Stimulated activated naive CD8-positive, alpha-beta T cell treated with anti-CD3 and anti-CD28 coated beads, Interleukin-15, Interleukin-2, amounts not matched to agents 100 ng/mL and 50 ng/mL, for 24 hours (primary cell): Measurements from ENCODE around the gene SDR9C7.
"Not testable (repeated sequence)": the region's sequence is repeated elsewhere in the genome, so short reads cannot be mapped to it uniquely, and the experiment has no call there.

Source experiments
- H3K27ac Mint-ChIP-seq: one replicate; pipeline ENCODE4 v1.8.0; 2021; ENCODE audit warnings: mild to moderate bottlenecking, mixed read lengths
- H3K27me3 Mint-ChIP-seq: one replicate; pipeline ENCODE4 v1.8.0; 2021; ENCODE audit warnings: mixed read lengths
- H3K36me3 Mint-ChIP-seq: one replicate; pipeline ENCODE4 v1.8.0; 2021; ENCODE audit warnings: low read depth, mixed read lengths
- H3K4me1 Mint-ChIP-seq: one replicate; pipeline ENCODE4 v1.8.0; 2021; ENCODE audit warnings: low read depth, mixed read lengths
- H3K4me3 Mint-ChIP-seq: one replicate; pipeline ENCODE4 v1.8.0; 2021; ENCODE audit warnings: mild to moderate bottlenecking, mixed read lengths
- H3K9me3 Mint-ChIP-seq: one replicate; pipeline ENCODE4 v1.8.0; 2021; ENCODE audit warnings: mixed read lengths

The SDR9C7 gene

DNA sequence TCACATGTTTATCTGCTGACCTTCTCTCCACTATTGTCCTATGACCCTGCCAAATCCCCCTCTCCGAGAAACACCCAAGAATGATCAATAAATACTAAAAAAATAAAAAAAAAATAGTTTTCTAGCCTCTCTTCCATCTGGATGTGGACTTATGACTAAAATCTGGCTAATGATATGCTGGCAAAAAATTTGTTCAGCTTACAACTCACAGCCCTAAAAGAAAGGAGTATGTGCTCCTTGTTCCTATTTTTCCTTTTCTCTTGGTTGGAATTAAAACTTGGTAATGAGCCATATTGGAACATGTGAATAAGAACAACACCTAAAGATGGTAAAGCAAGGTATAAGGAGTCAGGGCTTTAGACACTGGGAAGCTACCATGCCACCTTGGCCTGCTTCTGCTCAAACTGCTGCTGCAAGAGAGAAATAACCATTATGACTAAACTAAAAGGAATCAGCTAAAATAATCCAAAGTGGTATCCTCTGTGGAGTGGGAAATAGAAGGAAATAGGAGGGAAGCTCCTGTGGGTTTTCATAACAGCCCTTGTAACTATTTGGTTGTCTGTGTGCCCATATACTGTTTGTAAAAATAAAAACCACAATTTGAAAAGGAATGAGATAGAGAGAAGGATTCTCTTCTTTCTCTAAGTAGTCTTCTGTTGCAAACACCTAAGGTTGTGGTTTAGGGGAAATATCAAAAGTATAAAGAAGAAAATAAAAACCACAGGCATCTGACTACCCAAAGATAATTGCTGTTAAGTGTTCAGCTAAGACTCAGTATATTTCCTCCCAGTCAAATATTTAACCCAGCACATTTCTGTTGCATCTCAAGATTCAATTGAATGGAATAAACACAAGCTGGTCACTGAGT is 53.8 kb downstream of the SDR9C7 start:
- Mint-ChIP-seq H3K4me1 (no peaks in the 10 kb centered on the region), H3K27me3 (peaks cover 21% of the 10 kb centered on the region), H3K9me3 (peaks cover 19% of the 10 kb centered on the region), H3K4me3 (no peak overlapping the region), H3K36me3 (no peaks in the 10 kb centered on the region), H3K27ac (no peak overlapping the region)

DNA sequence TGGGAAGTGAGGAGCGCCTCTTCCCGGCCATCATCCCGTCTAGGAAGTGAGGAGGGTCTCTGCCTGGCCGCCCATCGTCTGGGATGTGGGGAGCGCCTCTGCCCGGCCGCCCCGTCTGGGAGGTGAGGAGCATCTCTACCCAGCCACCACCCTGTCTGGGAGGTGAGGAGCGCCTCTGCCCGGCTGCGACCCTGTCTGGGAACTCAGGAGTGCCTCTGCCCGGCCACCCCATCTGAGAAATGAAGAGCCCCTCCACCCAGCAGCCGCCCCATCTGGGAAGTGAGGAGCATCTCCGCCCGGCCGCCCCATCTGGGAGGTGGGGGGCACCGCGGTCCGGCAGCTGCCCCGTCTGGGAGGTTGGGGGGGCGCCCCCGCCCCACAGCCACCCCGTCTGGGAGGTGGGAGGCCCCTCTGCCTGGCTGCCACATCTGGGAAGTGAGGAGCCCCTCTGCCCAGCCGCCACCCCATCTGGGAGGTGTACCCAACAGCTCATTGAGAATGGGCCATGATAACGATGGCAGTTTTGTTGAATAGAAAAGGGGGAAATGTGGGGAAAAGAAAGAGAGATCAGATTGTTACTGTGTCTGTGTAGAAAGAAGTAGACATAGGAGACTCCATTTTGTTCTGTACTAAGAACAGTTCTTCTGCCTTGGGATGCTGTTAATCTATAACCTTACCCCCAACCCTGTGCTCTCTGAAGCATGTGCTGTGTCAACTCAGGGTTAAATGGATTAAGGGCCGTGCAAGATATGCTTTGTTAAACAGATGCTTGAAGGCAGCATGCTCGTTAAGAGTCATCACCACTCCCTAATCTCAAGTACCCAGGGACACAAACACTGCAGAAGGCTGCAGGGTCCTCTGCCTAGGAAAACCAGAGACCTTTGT is 54.7 kb downstream of the SDR9C7 start:
- peaks cover 21% of the 10 kb centered on the region for H3K27me3 Mint-ChIP-seq
- peaks cover 17% of the 10 kb centered on the region for H3K9me3 Mint-ChIP-seq
- H3K27ac Mint-ChIP-seq, H3K4me3 Mint-ChIP-seq, H3K4me1 Mint-ChIP-seq, H3K36me3 Mint-ChIP-seq: not testable (repeated sequence)

DNA sequence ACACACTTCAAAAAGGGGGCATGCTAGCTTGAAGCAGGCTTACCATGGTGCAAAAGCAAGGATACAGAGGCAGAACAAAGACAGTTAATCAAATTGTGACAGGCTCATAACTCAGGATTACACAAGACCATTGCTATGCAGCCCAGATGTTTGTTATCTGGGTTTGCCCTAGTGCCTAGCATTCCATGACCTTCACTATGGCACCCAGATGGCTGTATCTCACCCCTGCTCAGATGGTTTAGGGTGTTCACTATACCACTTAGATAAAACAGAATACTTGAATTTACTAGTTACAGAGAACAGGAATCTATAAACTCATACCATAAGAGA is 56.2 kb downstream of the SDR9C7 start:
- Mint-ChIP-seq H3K36me3 (no peaks in the 10 kb centered on the region), H3K9me3 (peaks cover 9% of the 10 kb centered on the region)

DNA sequence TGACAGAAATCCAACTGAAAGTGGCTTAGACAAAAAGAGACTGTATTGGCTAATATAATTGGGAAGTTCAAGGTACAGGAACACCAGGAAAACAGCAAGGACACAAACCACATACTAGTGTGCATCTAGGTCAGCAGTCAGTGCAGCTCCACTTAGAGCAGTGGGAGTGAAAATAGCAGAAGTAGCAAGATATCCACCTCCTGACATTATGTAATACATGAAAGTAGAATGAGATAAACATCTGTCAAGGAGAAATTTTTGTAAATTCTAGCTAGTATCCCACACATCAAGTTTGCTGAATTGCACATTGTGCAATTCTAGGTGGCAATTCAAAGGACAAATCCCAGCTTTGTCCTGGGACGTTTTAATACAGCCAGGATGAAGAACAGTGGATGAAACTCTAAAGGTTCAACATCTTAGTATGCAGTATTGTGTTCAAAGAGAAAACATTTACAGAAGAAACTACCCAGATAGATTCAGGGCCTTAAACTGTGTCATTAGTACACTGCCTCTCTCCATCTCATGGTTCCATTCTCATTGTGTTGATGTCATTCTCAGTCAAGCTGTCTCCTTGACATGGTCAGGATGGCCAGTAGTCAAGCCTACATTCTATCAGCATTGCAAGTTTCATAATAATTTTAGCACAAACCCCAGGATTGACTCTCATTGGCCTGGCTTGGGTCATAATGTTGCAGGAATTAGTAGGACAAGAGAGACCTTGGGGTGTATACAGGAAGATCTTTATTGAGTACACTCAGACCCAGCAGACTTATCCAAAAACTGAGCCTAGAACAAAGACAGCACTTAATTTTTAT is 56.8 kb downstream of the SDR9C7 start:
- Mint-ChIP-seq H3K9me3 (peaks cover 9% of the 10 kb centered on the region), H3K27ac (no peak overlapping the region), H3K4me3 (no peak overlapping the region), H3K27me3 (peaks cover 16% of the 10 kb centered on the region), H3K36me3 (no peaks in the 10 kb centered on the region), H3K4me1 (peaks cover 4% of the 10 kb centered on the region)

More for the DNA sequence above, 56.2 kb downstream of the SDR9C7 start:
- Mint-ChIP-seq H3K27ac (no peak overlapping the region), H3K4me1 (peaks cover 4% of the 10 kb centered on the region), H3K4me3 (no peak overlapping the region), H3K27me3 (peaks cover 16% of the 10 kb centered on the region)

DNA sequence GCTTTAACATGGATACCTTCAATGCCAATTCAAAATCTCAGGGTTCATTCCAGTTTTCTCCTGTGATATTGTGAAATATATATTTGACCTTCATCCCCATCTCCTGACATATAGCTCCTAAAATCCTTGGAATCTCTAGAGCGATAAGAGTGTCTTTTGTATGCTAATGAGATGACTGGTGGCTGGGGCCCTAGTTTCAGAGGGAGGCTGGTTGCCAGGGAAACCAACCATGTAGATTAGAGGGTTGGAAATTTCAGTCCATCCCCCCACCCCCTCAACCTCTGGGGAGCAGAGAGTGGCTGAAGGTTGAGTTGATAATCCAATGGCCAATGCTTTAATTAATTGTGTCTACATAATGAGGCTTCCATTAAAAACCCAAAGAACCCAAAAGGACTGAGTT is 59.4 kb downstream of the SDR9C7 start:
- Mint-ChIP-seq H3K4me3 (no peak overlapping the region), H3K9me3 (no peaks in the 10 kb centered on the region), H3K27me3 (peaks cover 16% of the 10 kb centered on the region), H3K4me1 (peaks cover 4% of the 10 kb centered on the region), H3K27ac (no peak overlapping the region), H3K36me3 (no peaks in the 10 kb centered on the region)

DNA sequence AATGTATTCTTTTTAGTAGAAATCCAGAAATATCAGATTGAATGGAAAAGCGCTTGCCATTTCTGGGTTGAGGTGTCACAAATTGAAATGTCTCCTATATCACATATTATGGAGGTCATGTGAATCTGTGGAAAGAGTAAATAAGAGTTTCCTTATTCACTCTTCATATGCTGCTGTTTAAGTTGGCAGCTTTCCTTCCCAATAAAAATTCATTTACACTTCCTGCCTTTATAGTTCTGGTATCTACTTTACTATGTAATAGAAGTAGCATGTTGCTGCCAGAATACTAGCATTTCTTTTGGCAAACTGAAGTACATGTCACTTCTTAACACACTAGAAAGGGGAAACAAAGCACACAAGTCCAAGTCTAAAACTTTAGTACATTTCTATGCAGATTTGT is 60.8 kb downstream of the SDR9C7 start:
- H3K27me3 Mint-ChIP-seq = peaks cover 22% of the 10 kb centered on the region

More for the DNA sequence above, 60.8 kb downstream of the SDR9C7 start:
- Mint-ChIP-seq H3K4me1 (peaks cover 4% of the 10 kb centered on the region), H3K27ac (no peak overlapping the region), H3K9me3 (no peaks in the 10 kb centered on the region), H3K4me3 (no peak overlapping the region), H3K36me3 (peaks cover under 1% of the 10 kb centered on the region)
